ENCODE data around the gene POLR2J3. TPM values are rescaled to one million over a fixed set of nuclear protein-coding genes. Genes with fewer than 3 reads are reported as not detected.

POLR2J3 gene
- total RNA-seq, result 27.9 and 60.4 TPM in 2 replicates

DNA sequence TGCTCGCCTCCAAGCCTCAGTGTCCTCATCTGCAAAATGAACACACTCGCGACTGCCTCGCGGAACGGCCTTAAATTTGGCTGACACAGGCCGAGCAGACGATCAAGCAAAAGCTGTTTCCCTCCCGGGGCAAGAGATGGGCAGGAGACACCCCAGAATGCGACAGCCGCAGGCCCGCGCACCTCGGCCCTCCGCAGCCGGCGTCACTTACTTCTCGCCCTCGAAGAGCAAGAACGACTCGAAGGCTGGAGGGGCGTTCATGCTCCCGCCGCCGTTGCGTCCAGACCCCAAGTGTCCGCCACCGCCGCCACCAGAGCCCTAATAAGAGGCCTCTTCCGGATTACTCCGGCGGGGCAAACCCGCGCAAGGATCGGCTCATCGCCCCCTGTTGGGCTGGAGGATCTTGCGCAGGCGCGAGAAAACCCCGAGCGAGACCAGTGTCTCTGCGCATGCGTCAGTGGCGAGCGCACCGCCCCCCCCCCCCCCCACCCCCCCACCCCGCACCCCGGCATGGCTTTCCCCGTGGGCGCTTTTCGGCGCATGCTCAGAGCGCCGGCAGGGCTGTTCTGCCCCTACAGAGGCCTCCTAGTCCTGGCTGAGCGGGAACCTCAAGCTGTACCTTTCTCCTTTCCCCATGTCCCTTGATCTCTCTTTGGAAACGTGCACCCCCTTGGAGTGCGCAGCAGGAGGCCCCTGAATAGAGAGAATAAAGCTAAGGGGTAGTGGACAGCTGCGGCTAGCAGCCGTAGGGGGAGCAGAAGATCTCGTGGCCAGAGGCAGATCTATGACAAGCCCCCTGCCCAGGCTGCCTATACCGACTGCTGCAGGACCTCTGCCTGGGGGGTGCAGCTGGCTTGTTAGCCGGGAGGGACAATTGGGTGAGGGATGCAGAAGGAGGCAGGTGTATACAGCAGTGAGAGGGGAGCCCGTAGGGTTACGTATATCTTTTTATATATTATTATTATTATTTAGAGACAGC is at the start of gene POLR2J3:
Gene POLR2J3 (minus strand): TSS at position 323 of the 979 bp plus-strand sequence. CDS start 62 bp downstream, at position 261.

GRCh38 chr7:102616507-102617125 is 44.2 kb upstream of the POLR2J3 start, which contains the start of gene RASA4:
Gene RASA4 (minus strand): TSS chr7:102616756. CDS start chr7:102616689, 67 bp downstream.

GRCh38 chr7:102550808-102551422 is 21.5 kb downstream of the POLR2J3 start, which contains the start of gene SPDYE2:
Gene SPDYE2 (plus strand): TSS chr7:102551226. CDS start chr7:102553256, 2,030 bp downstream.

DNA sequence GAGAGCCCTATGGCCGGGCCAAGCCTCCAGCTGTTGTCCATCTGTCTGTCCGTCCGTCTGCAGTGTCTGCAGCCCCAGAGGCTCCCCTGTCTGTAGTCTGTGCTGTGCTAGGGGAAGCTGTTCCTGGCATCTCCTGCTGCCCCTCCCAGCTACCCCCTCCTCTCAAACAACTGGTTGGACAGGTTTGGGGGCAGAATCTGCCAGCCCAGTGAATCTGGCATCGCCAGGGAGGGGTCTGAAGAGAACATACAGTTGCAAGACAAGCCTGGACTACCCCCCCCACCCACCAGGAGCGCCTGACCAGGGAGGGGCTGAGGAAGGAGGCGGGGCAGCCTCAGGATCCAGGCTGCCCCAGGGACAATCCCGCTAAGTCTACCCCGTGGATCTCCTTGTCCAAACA is 28.8 kb downstream of the POLR2J3 start, which contains the start of gene UPK3BL2:
Gene UPK3BL2 (minus strand): TSS at position 101 of the 400 bp plus-strand sequence. CDS start 60 bp downstream, at position 41.

DNA sequence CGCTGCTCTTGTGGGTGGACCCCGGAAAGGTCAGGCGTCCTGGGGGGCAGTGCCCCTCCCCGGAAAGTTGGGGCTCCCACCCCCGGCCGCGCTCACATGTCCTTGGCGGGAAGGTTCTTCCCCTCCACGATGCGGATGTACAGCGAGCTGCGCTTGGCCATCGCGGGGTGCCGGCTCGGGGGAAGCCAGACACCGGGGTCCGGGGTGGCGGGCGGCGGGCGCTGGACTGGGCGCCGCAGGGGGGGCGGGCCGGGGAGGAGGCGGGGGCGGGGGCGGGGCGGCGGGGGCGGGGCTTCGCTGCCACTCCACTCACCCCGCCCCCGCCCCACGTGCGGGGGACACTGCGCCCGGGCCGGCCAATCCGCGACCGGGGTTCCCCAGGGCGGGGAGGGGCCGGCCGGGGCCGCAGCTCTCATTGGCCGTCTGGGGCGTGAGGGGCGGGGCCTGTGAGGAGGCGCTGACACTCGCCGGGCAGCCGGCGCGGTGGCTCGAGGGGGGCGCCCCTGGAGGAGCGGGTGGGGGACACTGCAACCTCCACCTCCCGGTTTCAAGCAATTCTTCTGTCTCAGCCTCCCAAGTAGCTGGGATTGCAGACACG is 54.7 kb downstream of the POLR2J3 start, which contains the start of gene RASA4B:
Gene RASA4B (minus strand): TSS at position 228 of the 598 bp plus-strand sequence. CDS start 67 bp downstream, at position 161.

Other genes starting within 250 kb of the POLR2J3 start
- not detected in 2 replicates for gene SPDYE6, start 216.1 kb downstream of the POLR2J3 start, total RNA-seq
- 15.3 and 17.7 TPM in 2 replicates for gene PRKRIP1, start 176.2 kb downstream of the POLR2J3 start, total RNA-seq
- 15.7 and 20.1 TPM in 2 replicates for gene ORAI2, start 139.0 kb downstream of the POLR2J3 start, total RNA-seq
- gene ALKBH4, start 107.7 kb downstream of the POLR2J3 start, total RNA-seq, result 12.1 and 19.6 TPM in 2 replicates
- gene LRWD1, start 107.6 kb downstream of the POLR2J3 start, total RNA-seq, result 17.7 and 20.8 TPM in 2 replicates
- 25.5 and 28.5 TPM in 2 replicates for gene POLR2J, start 93.7 kb downstream of the POLR2J3 start, total RNA-seq
- gene RASA4B, start 54.8 kb downstream of the POLR2J3 start, total RNA-seq, result 0.65 and 2.0 TPM in 2 replicates
- gene UPK3BL2, start 28.9 kb downstream of the POLR2J3 start, total RNA-seq, result 12.2 and 20.2 TPM in 2 replicates
- not detected in 2 replicates for gene SPDYE2, start 21.4 kb downstream of the POLR2J3 start, total RNA-seq
- gene RASA4, start 44.2 kb upstream of the POLR2J3 start, total RNA-seq, result 1.4 and 13.7 TPM in 2 replicates
- 37.7 and 56.5 TPM in 2 replicates for gene UPK3BL1, start 70.2 kb upstream of the POLR2J3 start, total RNA-seq
- gene SPDYE2B, start 77.7 kb upstream of the POLR2J3 start, total RNA-seq, result not detected in 2 replicates
- 2.8 and 6.7 TPM in 2 replicates for gene POLR2J2, start 99.1 kb upstream of the POLR2J3 start, total RNA-seq
- gene FAM185A, start 176.4 kb upstream of the POLR2J3 start, total RNA-seq, result 15.4 and 16.1 TPM in 2 replicates